Measurements from ENCODE around the gene RGS6. TPM values are rescaled to one million over a fixed set of nuclear protein-coding genes. Genes with fewer than 3 reads are reported as not detected.

RGS6 gene
- total RNA-seq, 1 experiment from 2014 or later: not detected

- Histone ChIP-seq H3K9me3 (ENCODE audit: low read length) (no peaks in the 10 kb centered on the region), H3K9me2 (replicated peaks; ENCODE audit: low read length) (no peaks in the 10 kb centered on the region), H3K4me3 (ENCODE audit: low read length) (no peak overlapping the region), H3K9ac (ENCODE audit: low read length) (no peak overlapping the region), H4K20me1 (ENCODE audit: low read length) (no peaks in the 10 kb centered on the region), H3K79me2 (ENCODE audit: low read length) (no peaks in the 10 kb centered on the region), H3K27me3 (ENCODE audit: low read length) (no peaks in the 10 kb centered on the region), H3K36me3 (ENCODE audit: low read depth, low read length) (no peaks in the 10 kb centered on the region), H2AFZ (ENCODE audit: low read length) (no peak overlapping the region), H3K27ac (ENCODE audit: low read length) (no peak overlapping the region), H3F3A (ENCODE audit: low read length, unreplicated experiment) (no peaks in the 10 kb centered on the region), H3K4me1 (ENCODE audit: insufficient read depth, low read length) (peaks cover 12% of the 10 kb centered on the region; the same call in 1 of the 2 replicates), H3K4me2 (ENCODE audit: low read length) (no peak overlapping the region)
- BruUV-seq (replicated peaks): no TSS peak
- TF ChIP-seq, protein P1, sequence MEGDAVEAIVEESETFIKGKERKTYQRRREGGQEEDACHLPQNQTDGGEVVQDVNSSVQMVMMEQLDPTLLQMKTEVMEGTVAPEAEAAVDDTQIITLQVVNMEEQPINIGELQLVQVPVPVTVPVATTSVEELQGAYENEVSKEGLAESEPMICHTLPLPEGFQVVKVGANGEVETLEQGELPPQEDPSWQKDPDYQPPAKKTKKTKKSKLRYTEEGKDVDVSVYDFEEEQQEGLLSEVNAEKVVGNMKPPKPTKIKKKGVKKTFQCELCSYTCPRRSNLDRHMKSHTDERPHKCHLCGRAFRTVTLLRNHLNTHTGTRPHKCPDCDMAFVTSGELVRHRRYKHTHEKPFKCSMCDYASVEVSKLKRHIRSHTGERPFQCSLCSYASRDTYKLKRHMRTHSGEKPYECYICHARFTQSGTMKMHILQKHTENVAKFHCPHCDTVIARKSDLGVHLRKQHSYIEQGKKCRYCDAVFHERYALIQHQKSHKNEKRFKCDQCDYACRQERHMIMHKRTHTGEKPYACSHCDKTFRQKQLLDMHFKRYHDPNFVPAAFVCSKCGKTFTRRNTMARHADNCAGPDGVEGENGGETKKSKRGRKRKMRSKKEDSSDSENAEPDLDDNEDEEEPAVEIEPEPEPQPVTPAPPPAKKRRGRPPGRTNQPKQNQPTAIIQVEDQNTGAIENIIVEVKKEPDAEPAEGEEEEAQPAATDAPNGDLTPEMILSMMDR (conservative IDR thresholded peaks at IDR 0.05; ENCODE audit: low read depth, low read length): no peak
- TF ChIP-seq EZH2phosphoT487 (IDR thresholded peaks at IDR 0.05; ENCODE audit: borderline replicate concordance, low read length) (no peak), EZH2 (IDR thresholded peaks at IDR 0.05; ENCODE audit: low read length, unreplicated experiment) (no peak)
- CTCF ChIA-PET: no interaction called here
- POLR2A ChIA-PET (ENCODE audit: unreplicated experiment): no interaction called here
- ATAC-seq (no peak), DNase-seq (no peak)
- intact Hi-C loops (cut with micrococcal nuclease): no loop called here
Measured at GRCh38 chr14:72525087-72525915, 593.1 kb downstream of the RGS6 start.

- Histone ChIP-seq H3K4me3 (ENCODE audit: low read length) (no peak overlapping the region), H3F3A (ENCODE audit: low read length, unreplicated experiment) (no peaks in the 10 kb centered on the region), H3K9me3 (ENCODE audit: low read length) (0 out of 2 replicates have a peak, but pooled peaks cover under 1% of the 10 kb centered on the region), H3K4me1 (ENCODE audit: insufficient read depth, low read length) (peaks cover 8% of the 10 kb centered on the region; the same call in 1 of the 2 replicates), H3K79me2 (ENCODE audit: low read length) (no peaks in the 10 kb centered on the region), H3K27ac (ENCODE audit: low read length) (no peak overlapping the region), H3K9ac (ENCODE audit: low read length) (no peak overlapping the region), H2AFZ (ENCODE audit: low read length) (no peak overlapping the region), H3K36me3 (ENCODE audit: low read depth, low read length) (no peaks in the 10 kb centered on the region), H3K27me3 (ENCODE audit: low read length) (no peaks in the 10 kb centered on the region), H4K20me1 (ENCODE audit: low read length) (no peaks in the 10 kb centered on the region), H3K9me2 (replicated peaks; ENCODE audit: low read length) (no peaks in the 10 kb centered on the region), H3K4me2 (ENCODE audit: low read length) (no peak overlapping the region)
- no TSS peak for BruUV-seq (replicated peaks)
- TF ChIP-seq EZH2phosphoT487 (IDR thresholded peaks at IDR 0.05; ENCODE audit: borderline replicate concordance, low read length) (no peak), EZH2 (IDR thresholded peaks at IDR 0.05; ENCODE audit: low read length, unreplicated experiment) (no peak)
- TF ChIP-seq, protein P1 (conservative IDR thresholded peaks at IDR 0.05; ENCODE audit: low read depth, low read length): no peak
- intact Hi-C loops (cut with micrococcal nuclease): no loop called here
- ATAC-seq (no peak), DNase-seq (no peak)
- ChIA-PET POLR2A (ENCODE audit: unreplicated experiment) (no interaction called here), CTCF (interaction anchor here (2.1 kb wide), 1 partner anchor 13 kb away, joined by 8 read pairs; no protein-coding TSS in a partner anchor)
Measured at GRCh38 chr14:72527591-72527990, 595.4 kb downstream of the RGS6 start.
